Thoracic aorta (tissue), 2 donors: ENCODE data around the gene TDG. TPM values are rescaled to one million over a fixed set of nuclear protein-coding genes. Genes with fewer than 3 reads are reported as not detected.

Source experiments
- ATAC-seq: fragments of 150-250 bp; one replicate; pipeline ENCODE4 v1.8.0; 2017; ENCODE audit warnings: low read depth; ENCODE audit not compliant: insufficient number of reproducible peaks, low FRiP score
- DNase-seq: peaks from one replicate; pipeline ENCODE4 v3.0.0-alpha.2; 2020; ENCODE audit warnings: low spot score
- H3K27ac ChIP-seq, 2 donors: fragments of 200-600 bp; sonication (generic); 1 replicate in 1 of 2; 2 replicates in 1 of 2; pipeline ENCODE4 v1.5.1; 2016; ENCODE audit warnings: mild to moderate bottlenecking in 2 of 2, moderate library complexity in 2 of 2
- H3K27me3 ChIP-seq: fragments of 200-600 bp; sonication (generic); replicated peaks from 2 replicates; pipeline ENCODE4 v1.6.0; 2016; ENCODE audit warnings: mild to moderate bottlenecking; ENCODE audit not compliant: insufficient read depth
- H3K36me3 ChIP-seq: fragments of 200-600 bp; sonication (generic); one replicate; pipeline ENCODE4 v1.5.1; 2016
- H3K4me1 ChIP-seq, 2 donors: fragments of 200-600 bp; sonication (generic); 1 replicate in 1 of 2; 2 replicates in 1 of 2; pipeline versions ENCODE4 v1.5.1 to v1.6.0; 2016; ENCODE audit warnings: low read depth in 2 of 2, mild to moderate bottlenecking in 1 of 2; ENCODE audit not compliant: control insufficient read depth in 1 of 2
- H3K4me3 ChIP-seq: fragments of 200-600 bp; sonication (generic); 2 replicates; pipeline ENCODE4 v1.5.1; 2016; ENCODE audit warnings: mild to moderate bottlenecking
- H3K9me3 ChIP-seq: fragments of 200-600 bp; sonication (generic); 2 replicates; pipeline ENCODE4 v1.5.1; 2016
- CTCF ChIP-seq: fragments of 200-600 bp; sonication (generic); IDR thresholded peaks from one replicate; pipeline ENCODE4 v1.5.1; 2019; ENCODE audit warnings: antibody characterized with exemption
- total RNA-seq, 2 donors: library from RNA; depleted of rRNA; stranded (reverse); fragments of >200 nt; gene quantifications; one replicate each; pipeline versions ENCODE4 v1.1.0 to v1.2.3, GENCODE V29; 2016

TDG gene
- total RNA-seq, 2 donors from 2014 or later, result 8.0 to 24.5 TPM

GRCh38 chr12:103960616-103961227, 5.0 kb upstream of the TDG start:
- Histone ChIP-seq H3K36me3 (no peaks in the 10 kb centered on the region), H3K27ac (no peak overlapping the region), H3K27me3 (no peaks in the 10 kb centered on the region), H3K9me3 (no peaks in the 10 kb centered on the region), H3K4me3 (no peak overlapping the region), H3K4me1 (peaks cover 12 to 22% of the 10 kb centered on the region in 2 donors)
- TF ChIP-seq CTCF, result no peak
- ATAC-seq, result no peak
- DNase-seq, result no peak

GRCh38 chr12:103962493-103962892, 3.2 kb upstream of the TDG start:
- H3K9me3 ChIP-seq, result no peaks in the 10 kb centered on the region
- TF ChIP-seq CTCF, result no peak
- ATAC-seq (no peak), DNase-seq (no peak)
- peaks cover 17 to 26% of the 10 kb centered on the region in 2 donors for H3K4me1 ChIP-seq
- H3K4me3 ChIP-seq, result no peak overlapping the region
- no peaks in the 10 kb centered on the region for H3K27me3 ChIP-seq
- H3K36me3 ChIP-seq, result no peaks in the 10 kb centered on the region
- no peak overlapping the region for H3K27ac ChIP-seq

- peak overlapping the region; percentile 77 for H3K4me3 ChIP-seq
- no peak for TF ChIP-seq CTCF
- H3K27me3 ChIP-seq, result no peaks in the 10 kb centered on the region
- peak overlapping the region; percentile 82 to 94 for H3K27ac ChIP-seq
- no peak for ATAC-seq
- DNase-seq, result no peak
- H3K9me3 ChIP-seq, result no peaks in the 10 kb centered on the region
- peaks cover 23 to 47% of the 10 kb centered on the region in 2 donors for H3K4me1 ChIP-seq
- H3K36me3 ChIP-seq, result no peaks in the 10 kb centered on the region
Observed at GRCh38 chr12:103964805-103965204, 867 bp upstream of the TDG start.

- Histone ChIP-seq H3K4me3 (peak overlapping the region; percentile 77), H3K4me1 (peaks cover 23 to 47% of the 10 kb centered on the region in 2 donors), H3K36me3 (no peaks in the 10 kb centered on the region), H3K9me3 (no peaks in the 10 kb centered on the region), H3K27me3 (no peaks in the 10 kb centered on the region), H3K27ac (peak overlapping the region; percentile 82 to 94)
- no peak for TF ChIP-seq CTCF
- DNase-seq (no peak), ATAC-seq (no peak)
Observed at GRCh38 chr12:103965255-103965589, 450 bp upstream of the TDG start.

- DNase-seq, result no peak
- Histone ChIP-seq H3K36me3 (no peaks in the 10 kb centered on the region), H3K4me1 (peaks cover 34 to 47% of the 10 kb centered on the region in 2 donors), H3K9me3 (no peaks in the 10 kb centered on the region), H3K27ac (peak overlapping the region; percentile 82 to 94), H3K4me3 (peak overlapping the region; percentile 77), H3K27me3 (no peaks in the 10 kb centered on the region)
- ATAC-seq, result no peak
- TF ChIP-seq CTCF, result no peak
Observed at GRCh38 chr12:103966736-103967135, 1.1 kb downstream of the TDG start.
